Upper lobe of left lung (tissue), 4 donors: Measurements from ENCODE around the gene PTBP3.

Source experiments
- CTCF ChIP-seq, 6 experiments: fragments of 450-650 bp in 4 of 6; fragments of 200-600 bp in 2 of 6; sonication (generic) in 2 of 6; IDR thresholded peaks; one replicate each; pipeline ENCODE4 v1.5.1; 2016 to 2019; ENCODE audit warnings: antibody characterized with exemption in 6 of 6
- EP300 ChIP-seq, 4 donors: sonication (generic); formaldehyde crosslinking; IDR thresholded peaks; one replicate each; pipeline ENCODE4 v1.5.1; 2017; ENCODE audit warnings: antibody characterized with exemption in 4 of 4, control low read depth in 2 of 4
- POLR2A ChIP-seq, 4 donors: fragments of 450-650 bp; IDR thresholded peaks; one replicate each; pipeline ENCODE4 v1.5.1; 2016 to 2017; ENCODE audit warnings: antibody characterized with exemption in 4 of 4, mild to moderate bottlenecking in 2 of 4
- POLR2AphosphoS5 ChIP-seq, 2 donors: sonication (generic); formaldehyde crosslinking; IDR thresholded peaks; one replicate each; pipeline ENCODE4 v1.5.1; 2017; ENCODE audit warnings: antibody characterized with exemption in 2 of 2

GRCh38 chr9:112262577-112262976, 70.8 kb downstream of the PTBP3 start:
- TF ChIP-seq POLR2AphosphoS5 (IDR thresholded peaks at IDR 0.05) (no peak), EP300 (IDR thresholded peaks at IDR 0.05) (no peak), CTCF (IDR thresholded peaks at IDR 0.05) (no peak), POLR2A (IDR thresholded peaks at IDR 0.05) (no peak)
